ENCODE data around the gene MAPK11.

- TF ChIP-seq SUZ12 (IDR thresholded peaks at IDR 0.05), result no peak
- no peak for TF ChIP-seq BHLHE40 (IDR thresholded peaks at IDR 0.05; ENCODE audit: borderline replicate concordance)
- TF ChIP-seq FOXM1 (IDR thresholded peaks at IDR 0.05; ENCODE audit: borderline replicate concordance), result no peak
- TF ChIP-seq FOXA1 (IDR thresholded peaks at IDR 0.05), result no peak
- TF ChIP-seq ELF4 (IDR thresholded peaks at IDR 0.05), result no peak
- no peak for TF ChIP-seq SP1 (IDR thresholded peaks at IDR 0.05)
- TF ChIP-seq L3MBTL2 (conservative IDR thresholded peaks at IDR 0.05), result no peak
- TF ChIP-seq HDGF (IDR thresholded peaks at IDR 0.05; ENCODE audit: borderline replicate concordance), result no peak
- no peak for TF ChIP-seq FOXK2 (IDR thresholded peaks at IDR 0.05)
- TF ChIP-seq ZNF384 (IDR thresholded peaks at IDR 0.05), result no peak
- no peak for TF ChIP-seq CTBP1 (IDR thresholded peaks at IDR 0.05; ENCODE audit: borderline replicate concordance)
- TF ChIP-seq PKNOX1 (IDR thresholded peaks at IDR 0.05), result no peak
These were observed 11.8 kb upstream of the MAPK11 start for GRCh38 chr22:50281957-50282356.

Measured in HEK293T (cell line).